ENCODE data around the gene PTPN2. TPM values are rescaled to one million over a fixed set of nuclear protein-coding genes. Genes with fewer than 3 reads are reported as not detected.
A peak's percentile ranks its signal among the peaks of the same experiment; 100 is the strongest.
"Not testable (repeated sequence)": the region's sequence is repeated elsewhere in the genome, so short reads cannot be mapped to it uniquely, and the experiment has no call there.

PTPN2 gene
- total RNA-seq = 10 to 100 TPM; 15.0 to 18.1 TPM
- long read RNA-seq, transcript PTPN2-202 (10 exons, 1,706 nt) = major isoform, 17 of 24 reads
- long read RNA-seq, partial matches to known transcripts = 0 of 24 reads
- long read RNA-seq, other reads (novel, unspliced or antisense) = 3 of 24 reads

DNA sequence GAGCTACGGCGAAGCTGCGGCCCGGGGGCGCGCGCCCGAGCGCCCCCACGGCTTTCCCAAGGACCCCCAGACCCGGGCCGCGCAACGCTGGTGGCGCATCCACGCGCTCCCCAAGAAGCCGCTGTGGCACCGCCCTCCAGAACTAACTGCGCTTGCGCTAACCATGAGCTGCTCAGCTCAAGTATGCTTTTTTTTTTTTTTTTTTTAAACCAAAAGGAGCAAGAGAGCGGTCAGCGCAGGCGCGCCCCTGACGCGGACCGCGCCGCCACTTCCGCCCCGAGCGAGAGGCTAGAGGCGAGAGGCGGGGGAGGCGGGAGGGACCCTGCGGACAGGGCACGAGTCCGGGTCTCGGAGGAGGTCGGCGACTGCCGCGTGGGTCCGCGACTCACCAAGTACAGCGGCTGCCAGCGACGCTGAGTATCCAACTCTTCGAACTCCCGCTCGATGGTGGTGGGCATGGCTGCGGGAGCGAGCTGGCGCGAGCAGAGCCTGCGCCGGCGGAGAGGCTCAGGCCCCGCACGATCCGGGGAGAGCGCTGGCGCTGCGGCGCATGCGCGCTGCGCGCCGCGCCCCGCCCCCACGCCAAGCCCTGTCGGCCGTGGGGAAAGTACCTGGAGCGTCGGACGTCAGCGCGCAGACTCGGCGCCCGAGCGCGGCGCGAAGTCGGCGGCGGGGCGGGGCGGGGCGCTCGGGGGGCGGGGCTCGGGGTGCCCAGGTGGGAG, at the start of gene PTPN2:
PTPN2 (minus strand) TSS at position 554 of the 722 bp plus-strand sequence; CDS start at position 458, 96 bp downstream.
- ATAC-seq (peak; percentile 95), DNase-seq (peak; percentile 96)
- intact Hi-C loops (cut with DNase I) = no loop called here

DNA sequence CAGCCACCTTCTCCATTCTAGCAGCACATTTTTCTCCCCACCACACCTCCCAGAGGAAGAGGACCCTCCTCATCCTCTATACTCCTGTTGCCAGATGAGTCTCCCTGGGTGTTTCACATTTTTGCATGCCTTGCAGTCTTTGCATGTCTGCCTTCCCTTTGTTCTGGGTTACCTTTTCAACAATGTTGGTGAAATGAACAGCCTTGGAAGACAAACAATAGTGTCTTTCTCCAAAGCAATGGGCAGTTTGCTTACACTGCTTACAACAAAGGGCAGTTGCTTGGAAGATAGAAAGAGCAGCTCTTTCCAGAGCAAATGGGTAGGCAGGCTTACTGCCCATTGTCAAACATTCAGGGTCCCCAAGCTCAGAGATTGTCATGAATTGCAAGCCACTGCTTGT, 49.3 kb upstream of the PTPN2 start:
- ATAC-seq (no peak), DNase-seq (no peak)

DNA sequence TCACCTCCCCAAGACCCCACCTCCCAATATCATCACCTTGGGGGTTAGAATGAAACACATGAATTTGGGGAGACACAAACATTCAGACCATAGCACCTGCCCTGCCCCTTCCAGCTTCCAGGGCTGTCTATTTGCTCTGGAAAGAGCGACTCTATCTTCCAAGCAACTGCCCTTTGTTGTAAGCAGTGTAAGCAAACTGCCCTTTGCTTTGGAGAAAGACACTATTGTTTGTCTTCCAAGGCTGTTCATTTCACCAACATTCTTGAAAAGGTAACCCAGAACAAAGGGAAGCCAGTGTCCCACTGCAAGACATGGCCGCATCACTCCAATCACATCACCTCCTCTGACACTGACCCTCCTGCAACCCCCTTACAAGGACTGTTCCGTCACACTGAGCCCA, 46.9 kb upstream of the PTPN2 start:
- ATAC-seq = no peak
- no peak for DNase-seq
- intact Hi-C loops (cut with DNase I) = loop anchor here in 1 of 2 donors (5.0 to 10.0 kb wide), 2 partner anchors 189 to 536 kb away; no protein-coding TSS in a partner anchor

More for the DNA sequence above, 49.3 kb upstream of the PTPN2 start:
- intact Hi-C loops (cut with DNase I) = loop anchor here in 1 of 2 donors (5.0 to 10.0 kb wide), 2 partner anchors 191 to 539 kb away; no protein-coding TSS in a partner anchor

DNA sequence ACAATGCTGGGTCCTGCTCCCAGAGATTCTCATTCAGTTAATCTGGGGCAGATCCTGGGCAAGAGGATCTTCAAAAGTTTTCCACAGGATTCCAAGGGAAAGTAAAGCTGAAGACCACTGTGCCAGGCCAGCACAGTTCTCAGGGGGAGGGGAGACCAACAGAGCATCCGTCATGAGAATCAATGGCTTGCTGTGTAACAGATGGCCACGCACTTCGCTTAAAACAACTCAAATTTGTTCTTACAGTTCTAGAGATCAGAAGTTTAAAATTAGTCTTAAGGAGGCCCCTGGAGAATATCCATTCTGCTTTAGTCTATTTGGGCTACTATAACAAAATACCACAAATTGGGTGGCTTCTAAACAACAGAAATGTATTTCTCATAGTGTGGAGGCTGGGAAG, 46.3 kb upstream of the PTPN2 start:
- DNase-seq (no peak), ATAC-seq (no peak)
- intact Hi-C loops (cut with DNase I) = loop anchor here in 1 of 2 donors (5.0 to 10.0 kb wide), 2 partner anchors 188 to 536 kb away; no protein-coding TSS in a partner anchor

DNA sequence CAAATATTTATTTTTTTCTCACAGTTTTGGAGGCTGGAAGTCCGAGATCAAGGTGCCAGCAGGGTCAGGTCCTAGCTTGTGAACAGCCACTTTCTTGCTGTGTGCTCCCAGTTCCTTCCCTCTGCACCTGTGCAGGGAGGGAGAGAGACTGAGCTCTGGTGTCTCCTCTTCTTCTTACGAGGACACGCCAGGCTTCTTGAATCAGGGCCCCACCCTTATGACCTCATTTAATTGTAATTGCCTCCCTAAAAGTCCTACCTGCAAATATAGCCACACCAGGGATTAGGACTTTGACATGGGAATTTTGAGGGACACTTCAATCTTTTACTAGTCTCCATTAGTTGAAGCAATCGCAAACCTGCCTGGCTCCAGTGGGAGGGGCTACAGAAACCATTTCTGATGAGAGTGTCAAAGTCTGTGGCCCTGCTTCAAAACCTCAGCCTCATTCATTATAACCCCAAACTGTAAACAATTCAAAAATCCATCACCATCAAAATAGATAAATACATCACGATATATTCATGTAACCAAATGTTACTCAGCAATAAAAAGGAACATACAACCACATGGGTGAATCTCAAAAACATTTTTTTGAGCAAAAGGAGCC, 45.5 kb upstream of the PTPN2 start:
- DNase-seq (no peak), ATAC-seq (no peak)
- intact Hi-C loops (cut with DNase I) = loop anchor here in 1 of 2 donors (5.0 to 10.0 kb wide), 2 partner anchors 187 to 535 kb away; no protein-coding TSS in a partner anchor

DNA sequence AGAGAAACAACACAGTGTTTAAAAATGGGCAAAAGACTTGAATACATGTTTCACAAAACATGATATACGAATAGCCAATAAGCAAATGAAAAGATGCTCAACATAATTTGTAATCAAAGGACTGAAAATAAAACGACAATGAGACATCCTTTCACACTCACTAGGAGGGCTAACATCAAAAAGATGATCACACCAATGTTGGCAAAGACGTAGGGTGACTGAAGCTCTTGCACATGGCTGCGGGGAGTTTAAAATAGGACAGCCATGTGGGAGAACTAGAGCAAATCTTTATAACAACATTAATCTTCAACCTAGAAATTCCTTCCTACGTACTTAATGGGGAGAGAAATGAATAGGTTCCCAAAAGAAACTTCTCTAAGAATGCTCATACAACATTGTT, 44.6 kb upstream of the PTPN2 start:
- DNase-seq = no peak
- intact Hi-C loops (cut with DNase I) = no loop called here
- no peak for ATAC-seq

DNA sequence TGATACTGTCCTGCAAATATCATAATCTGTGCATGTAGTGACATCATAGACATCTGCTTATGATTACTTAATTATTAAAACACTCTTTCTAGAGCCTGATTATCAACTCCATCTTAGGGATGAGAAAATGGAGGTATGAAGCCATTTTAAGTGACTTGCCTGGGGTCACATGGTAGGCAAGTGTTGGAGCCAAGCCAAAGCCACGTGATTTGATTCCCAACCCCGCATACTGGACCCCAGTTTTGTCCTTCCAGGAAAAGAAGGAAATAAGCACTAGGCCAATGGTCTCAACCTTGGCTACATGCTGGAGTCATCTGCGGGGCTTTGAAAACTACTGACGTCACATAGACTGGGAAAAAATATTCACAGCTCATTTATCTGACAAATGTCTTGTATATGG, 44.2 kb upstream of the PTPN2 start:
- intact Hi-C loops (cut with DNase I) = no loop called here
- ATAC-seq = no peak
- DNase-seq = no peak

DNA sequence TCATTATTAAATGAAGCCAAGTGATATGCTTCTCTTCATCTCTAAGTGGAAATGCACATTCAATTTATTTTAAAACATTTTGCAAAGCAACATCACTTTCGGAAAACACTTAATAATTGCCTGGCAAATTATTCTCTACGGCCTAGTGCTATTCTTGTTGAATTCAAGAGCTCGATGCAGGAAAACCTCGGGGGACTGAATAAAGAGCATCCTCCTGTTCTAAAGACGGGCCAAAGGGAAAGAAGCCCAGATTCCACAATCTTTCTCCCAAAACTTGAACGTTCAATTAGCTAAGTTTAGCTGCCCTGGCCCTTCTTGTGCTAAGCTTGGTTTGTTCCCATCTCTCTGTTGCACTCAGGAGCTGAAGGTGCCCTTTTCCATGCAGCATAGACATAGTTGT, 40.6 kb upstream of the PTPN2 start:
- DNase-seq (no peak), ATAC-seq (no peak)
- intact Hi-C loops (cut with DNase I) = no loop called here

DNA sequence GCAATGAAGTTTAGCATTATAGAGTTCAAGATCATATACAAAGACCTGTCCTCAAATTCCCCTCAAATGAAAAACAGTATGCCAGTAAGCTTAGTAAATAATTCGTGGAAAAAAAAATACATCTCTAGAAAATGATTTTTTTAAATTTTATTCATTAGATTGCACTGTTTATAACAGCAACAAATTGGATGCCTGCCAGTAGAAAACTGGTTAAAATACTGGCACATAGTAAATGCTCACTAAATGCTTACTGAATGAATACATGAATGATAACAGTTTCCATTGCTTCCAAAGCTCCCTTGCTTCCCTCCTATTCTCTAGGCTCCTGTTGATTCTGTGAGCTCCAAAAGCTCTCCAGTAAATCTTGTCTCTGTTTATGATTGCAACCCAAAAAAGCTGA, 38.2 kb upstream of the PTPN2 start:
- intact Hi-C loops (cut with DNase I) = no loop called here
- ATAC-seq (no peak), DNase-seq (no peak)

DNA sequence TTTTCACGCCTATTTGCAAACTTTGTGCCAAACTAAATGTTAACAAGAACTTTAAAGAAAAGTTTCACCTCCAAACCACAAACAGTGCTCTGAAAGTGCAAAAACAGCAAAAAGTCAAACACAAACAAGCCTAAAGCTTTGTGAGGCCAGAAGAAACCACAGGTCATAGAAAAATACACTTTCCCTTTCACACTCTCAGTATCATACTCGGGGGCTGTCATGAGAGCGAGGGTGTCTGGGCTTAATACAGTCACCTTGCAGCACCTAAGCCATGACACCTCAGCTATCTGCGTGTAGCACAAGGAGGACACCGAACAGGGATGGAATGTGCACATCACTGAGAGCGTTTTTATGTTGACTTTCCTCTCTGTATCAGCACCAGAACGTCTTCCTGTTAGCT, 37.1 kb upstream of the PTPN2 start:
- intact Hi-C loops (cut with DNase I) = no loop called here
- ATAC-seq (no peak), DNase-seq (no peak)

DNA sequence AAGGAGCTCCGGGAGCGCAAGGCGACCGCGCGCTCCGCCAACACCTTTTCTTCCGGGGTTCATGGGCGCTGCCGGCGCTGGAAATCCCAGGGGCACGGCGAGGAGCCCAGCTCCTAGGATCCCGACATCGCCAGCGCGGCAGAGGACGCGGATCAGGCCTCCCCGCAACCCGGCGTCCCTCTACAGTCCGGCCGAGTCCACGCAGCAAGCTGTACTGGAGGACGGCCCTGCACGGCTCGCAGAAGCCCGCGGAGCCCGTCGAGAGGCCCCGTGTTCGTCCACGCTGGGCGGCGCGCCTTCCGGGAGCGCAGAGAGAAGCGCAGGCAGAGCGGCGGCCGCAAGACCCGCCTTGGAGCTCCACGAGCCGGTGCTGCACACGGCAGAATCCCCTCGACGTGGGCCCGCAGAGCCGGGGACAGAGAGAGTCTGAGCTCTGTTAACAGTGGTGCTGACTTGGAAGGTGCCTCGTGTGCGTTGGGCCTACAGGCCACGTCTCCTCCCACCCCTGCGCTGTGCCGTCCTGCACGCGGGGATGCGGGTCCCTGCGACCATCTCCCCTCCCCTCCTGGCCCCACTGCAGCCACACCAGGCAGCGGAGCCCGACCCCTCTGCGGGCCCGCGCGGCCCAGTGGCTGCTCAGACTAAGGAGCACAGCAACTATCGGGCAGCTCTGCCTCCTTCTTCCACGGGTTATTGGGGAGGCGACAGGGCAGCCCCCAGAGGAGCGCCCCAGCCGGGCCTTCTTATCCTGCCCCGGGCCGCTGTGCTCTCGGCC, 28.1 kb upstream of the PTPN2 start:
- DNase-seq = no peak
- intact Hi-C loops (cut with DNase I) = no loop called here
- peak; percentile 19 to 20 for ATAC-seq

DNA sequence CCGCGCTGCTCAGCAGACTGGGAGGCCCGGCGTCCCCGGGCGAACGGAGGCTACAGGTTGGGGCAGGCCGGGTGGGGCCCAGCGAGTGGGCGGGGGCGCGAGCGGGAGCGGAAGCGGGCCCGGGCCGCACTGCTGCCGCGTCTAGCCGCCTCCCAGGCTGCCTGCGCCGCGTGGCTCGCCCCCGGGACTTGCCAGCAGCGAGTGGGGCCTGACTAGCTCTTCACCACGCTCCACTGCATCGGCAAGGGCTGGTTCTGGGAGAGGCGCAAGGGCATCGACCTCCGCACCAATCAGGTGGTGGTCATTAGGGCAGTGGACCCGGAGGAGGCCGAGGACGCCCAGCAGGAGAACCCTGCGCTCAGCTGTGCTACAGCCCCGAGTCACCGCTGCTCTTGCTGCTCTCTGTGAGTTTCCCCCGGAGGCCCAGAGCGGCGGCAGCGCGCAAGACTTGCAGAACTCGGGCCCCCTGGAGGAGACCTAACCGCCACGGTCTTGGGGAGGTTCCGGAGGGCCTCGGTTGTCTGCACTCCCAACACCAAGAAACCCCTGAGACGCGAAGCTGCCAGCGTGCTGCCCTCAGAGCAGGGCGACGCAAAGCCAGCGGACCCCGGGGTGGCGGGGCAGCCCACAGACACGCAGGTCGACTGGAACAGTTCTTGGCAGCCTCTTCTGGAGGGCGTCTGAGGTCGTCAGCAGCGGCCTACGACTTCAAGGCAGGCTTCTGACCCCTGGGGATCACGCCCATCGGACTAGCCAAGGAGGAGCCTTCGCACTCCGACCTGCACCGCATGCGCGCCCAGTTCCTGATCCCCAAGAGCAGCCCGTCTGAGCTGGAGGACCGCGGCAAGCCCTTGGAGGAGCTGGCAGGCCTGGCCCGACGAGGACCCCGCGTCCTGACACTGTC, 27.2 kb upstream of the PTPN2 start:
- DNase-seq (peak; percentile 49), ATAC-seq (peak; percentile 72 to 73)
- intact Hi-C loops (cut with DNase I) = no loop called here

DNA sequence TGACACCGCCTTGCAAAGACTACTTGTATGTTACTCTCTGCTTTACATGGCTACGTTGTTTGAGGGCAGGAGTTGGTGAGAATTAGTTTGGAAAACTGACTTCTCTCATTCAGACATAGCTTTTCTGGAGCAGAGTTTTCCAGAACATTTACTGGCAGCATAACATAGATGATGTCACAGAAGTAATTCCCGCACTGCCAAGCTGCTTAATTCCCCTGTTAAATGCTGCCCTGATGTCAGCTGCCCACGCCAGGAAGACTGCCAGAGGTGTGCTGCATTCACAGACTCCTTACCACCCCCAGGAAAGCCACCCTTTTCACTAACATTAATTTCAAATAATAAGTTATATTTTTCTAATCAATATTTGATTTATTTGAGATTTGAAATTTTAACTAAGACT, 24.7 kb upstream of the PTPN2 start:
- intact Hi-C loops (cut with DNase I) = no loop called here
- ATAC-seq = no peak

DNA sequence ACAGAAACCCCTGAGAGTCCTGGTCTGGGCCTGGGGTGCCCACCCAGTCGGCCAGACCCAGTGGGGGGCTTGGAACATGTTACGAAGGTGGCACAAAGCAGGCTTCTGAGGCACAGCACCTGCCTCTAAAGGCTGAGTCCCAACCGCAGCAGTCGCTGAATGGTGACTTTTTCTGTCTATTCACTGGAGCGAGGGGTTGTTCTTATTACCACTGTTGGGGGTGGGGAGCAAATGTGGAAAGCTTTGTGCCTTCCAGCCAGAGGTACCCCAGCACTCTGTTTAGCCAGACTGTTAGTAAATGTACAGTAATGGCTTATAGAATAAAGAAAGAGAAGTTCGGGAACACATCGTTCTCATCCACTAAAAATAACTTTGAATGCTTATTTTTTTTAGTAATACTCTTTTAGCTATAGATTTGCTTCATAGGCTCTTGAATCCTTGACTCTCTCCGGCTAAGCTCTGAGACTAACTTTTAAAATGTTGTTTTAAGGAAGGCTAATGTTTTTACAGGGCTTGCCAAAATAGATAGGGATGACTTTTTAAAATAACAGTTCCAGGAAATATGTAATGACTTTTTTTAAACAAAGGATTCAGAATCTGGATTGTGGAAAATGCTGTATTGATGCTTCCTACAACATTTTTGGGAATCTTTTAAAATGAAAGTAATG, 23.4 kb upstream of the PTPN2 start:
- ATAC-seq = peak in 1 of 2 donors; percentile 34
- intact Hi-C loops (cut with DNase I) = no loop called here

More for the DNA sequence above, 24.7 kb upstream of the PTPN2 start:
- DNase-seq = no peak

DNA sequence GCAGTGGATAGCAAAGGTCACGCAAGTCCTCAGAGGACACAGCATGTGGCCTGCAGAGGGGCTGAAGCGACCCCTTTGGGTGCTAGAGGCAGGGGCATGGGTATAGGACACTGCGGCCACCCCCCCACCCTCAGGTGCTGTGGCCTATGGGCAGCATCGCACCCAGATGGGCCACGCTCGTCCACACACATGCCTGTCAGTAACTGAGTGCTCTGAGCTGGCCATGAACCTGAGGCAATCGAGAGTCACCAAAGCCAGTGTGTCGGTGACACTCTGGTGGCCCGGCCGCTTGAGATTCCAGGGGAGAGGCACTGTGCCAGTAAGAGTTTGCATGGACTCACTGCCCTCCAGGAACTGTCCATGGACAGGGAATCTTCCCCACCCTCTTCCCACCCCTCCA, 22.7 kb upstream of the PTPN2 start:
- DNase-seq (no peak), ATAC-seq (no peak)
- intact Hi-C loops (cut with DNase I) = no loop called here

More for the DNA sequence above, 23.4 kb upstream of the PTPN2 start:
- DNase-seq = no peak

DNA sequence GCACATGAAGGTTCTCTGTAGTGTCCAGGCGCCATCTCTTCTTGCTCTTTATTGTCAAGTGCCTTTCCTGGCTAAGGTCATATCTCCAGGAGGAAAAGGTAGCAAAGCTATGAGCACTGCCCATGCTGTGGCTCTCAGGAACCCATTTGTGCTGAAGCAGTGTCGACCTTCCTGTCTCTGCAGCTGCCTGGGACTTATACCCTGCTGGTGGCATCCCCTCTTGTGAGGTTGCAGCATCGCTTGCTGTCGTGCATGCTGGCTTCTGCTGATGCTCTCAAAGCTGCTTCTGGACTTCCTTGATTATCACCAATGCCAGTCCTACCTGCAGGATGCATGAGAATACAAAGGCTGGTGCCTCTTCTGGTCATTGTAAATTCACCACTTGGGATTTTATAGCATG, 22.1 kb upstream of the PTPN2 start:
- intact Hi-C loops (cut with DNase I) = no loop called here
- ATAC-seq = no peak
- no peak for DNase-seq

DNA sequence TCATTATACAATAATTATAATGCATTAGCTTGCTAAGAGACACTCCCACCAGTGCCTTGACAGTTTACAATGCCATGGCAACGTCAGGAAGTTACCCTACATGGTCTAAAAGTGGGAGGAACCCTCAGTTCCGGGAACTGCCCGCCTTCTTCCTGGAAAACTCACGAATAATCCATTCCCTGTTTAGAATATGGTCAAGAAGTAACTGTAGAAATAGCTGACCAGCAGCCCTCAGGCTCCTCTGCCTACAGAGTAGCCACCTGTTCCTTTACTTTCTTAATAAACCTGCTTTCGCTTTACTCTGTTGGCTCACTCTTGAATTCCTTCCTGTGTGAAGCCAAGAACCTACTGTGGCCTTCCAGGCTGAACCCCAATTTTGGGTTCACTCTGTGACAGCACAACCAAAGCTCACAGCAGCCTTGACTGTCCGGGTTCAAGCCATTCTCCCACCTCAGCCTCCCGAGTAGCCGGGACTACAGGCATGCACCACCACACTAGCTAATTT, 20.0 kb upstream of the PTPN2 start:
- peak; percentile 48 for DNase-seq
- intact Hi-C loops (cut with DNase I) = no loop called here
- ATAC-seq = peak; percentile 55 to 56

DNA sequence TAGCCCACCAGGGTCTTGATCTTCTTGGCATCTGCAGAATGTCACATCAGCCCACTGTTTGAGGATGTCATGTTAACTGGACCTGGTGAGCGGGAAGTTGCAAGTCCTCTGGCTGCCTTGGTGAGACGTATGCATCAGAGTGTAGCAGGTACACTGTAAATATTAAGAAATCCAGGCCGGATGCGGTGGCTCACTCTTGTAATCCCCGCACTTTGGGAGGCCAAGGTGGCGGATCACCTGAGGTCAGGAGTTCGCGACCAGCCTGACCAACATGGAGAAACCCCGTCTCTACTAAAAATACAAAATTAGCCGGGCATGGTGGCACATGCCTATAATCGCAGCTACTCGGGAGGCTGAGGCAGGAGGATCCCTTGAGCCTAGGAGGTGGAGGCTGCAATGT, 17.2 kb upstream of the PTPN2 start:
- ATAC-seq; intact Hi-C loops (cut with DNase I); DNase-seq: not testable (repeated sequence)

Measured in left cardiac atrium (tissue), 4 donors.